SK-N-SH (cell line): ENCODE results near the gene NAALADL1. TPM values are rescaled to one million over a fixed set of nuclear protein-coding genes. Genes with fewer than 3 reads are reported as not detected.

ENCODE experiments used
- CTCF ChIA-PET: fragments of 300-600, 350-600 bp; formaldehyde crosslinking; extraction: SDS; loops from one replicate; lab custom pipeline; 2021; lab: Yijun Ruan, JAX
- POLR2A ChIA-PET: fragments of 350-600 bp; sonication (Branson Sonifier 250); formaldehyde crosslinking; extraction: SDS; loops from one replicate; lab custom pipeline; 2020; ENCODE audit warnings: antibody characterized with exemption, inconsistent platforms; lab: Yijun Ruan, JAX
- DNase-seq: peaks from one replicate; pipeline ENCODE4 v3.0.0; 2012
- H2AFZ ChIP-seq: fragments of 200-600 bp; sonication (generic); 2 replicates; pipeline ENCODE4 v1.8.1; 2016; ENCODE audit warnings: antibody characterized with exemption, mild to moderate bottlenecking, low read depth
- H3F3A ChIP-seq: fragments of 200-600 bp; sonication (generic); replicated peaks from 2 replicates; pipeline ENCODE3; 2016; ENCODE audit warnings: antibody characterized with exemption, mild to moderate bottlenecking; ENCODE audit not compliant: insufficient read depth
- H3K27ac ChIP-seq, 2 experiments: fragments of 200-500 bp in 1 of 2; fragments of 200-600 bp in 1 of 2; sonication (Bioruptor generic) in 1 of 2; sonication (generic), shearing (Covaris generic) in 1 of 2; 2 replicates each; pipeline versions ENCODE4 v1.5.1 to v1.6.1; 2014 to 2016; ENCODE audit warnings: low read depth in 2 of 2, inconsistent platforms in 1 of 2, low read length in 1 of 2, mild to moderate bottlenecking in 1 of 2, mixed read lengths in 1 of 2
- H3K27me3 ChIP-seq: fragments of 200-600 bp; sonication (generic), shearing (Covaris generic); 2 replicates; pipeline ENCODE4 v1.6.1; 2016; ENCODE audit warnings: mixed run types; ENCODE audit not compliant: insufficient read depth
- H3K36me3 ChIP-seq, 2 experiments: fragments of 200-500 bp in 1 of 2; fragments of 200-600 bp in 1 of 2; sonication (Bioruptor generic) in 1 of 2; sonication (generic) in 1 of 2; replicated peaks in 1 of 2; 2 replicates each; pipeline versions ENCODE3 to v1.5.1; 2014 to 2016; ENCODE audit warnings: low read length in 1 of 2, mild to moderate bottlenecking in 1 of 2; ENCODE audit not compliant: insufficient read depth in 2 of 2, control insufficient read depth in 1 of 2
- H3K4me1 ChIP-seq, 2 experiments: fragments of 200-500 bp in 1 of 2; fragments of 200-600 bp in 1 of 2; sonication (Bioruptor generic) in 1 of 2; sonication (generic), shearing (Covaris generic) in 1 of 2; 2 replicates each; pipeline versions ENCODE4 v1.5.1 to v1.6.1; 2014 to 2016; ENCODE audit warnings: low read depth in 1 of 2, low read length in 1 of 2, mixed run types in 1 of 2; ENCODE audit not compliant: insufficient read depth in 2 of 2, control insufficient read depth in 1 of 2
- H3K4me2 ChIP-seq: fragments of 200-600 bp; sonication (generic), shearing (Covaris generic); 2 replicates; pipeline ENCODE4 v1.6.1; 2017; ENCODE audit warnings: mixed run types
- H3K4me3 ChIP-seq, 2 experiments: fragments of 200-500 bp in 1 of 2; fragments of 200-600 bp in 1 of 2; sonication (Bioruptor generic) in 1 of 2; sonication (generic), shearing (Covaris generic) in 1 of 2; 2 replicates each; pipeline versions ENCODE4 v1.5.1 to v1.8.1; 2014 to 2016; ENCODE audit warnings: low read depth in 2 of 2, inconsistent platforms in 1 of 2, low read length in 1 of 2, mild to moderate bottlenecking in 1 of 2, mixed read lengths in 1 of 2, moderate library complexity in 1 of 2
- H3K79me2 ChIP-seq: fragments of 200-600 bp; sonication (generic); 2 replicates; pipeline ENCODE4 v1.8.1; 2017; ENCODE audit warnings: mild to moderate bottlenecking; ENCODE audit not compliant: insufficient read depth
- H3K9ac ChIP-seq: fragments of 200-600 bp; sonication (generic); 2 replicates; pipeline ENCODE4 v1.6.1; 2017; ENCODE audit warnings: mixed run types
- H3K9me2 ChIP-seq: fragments of 200-600 bp; sonication (generic); 2 replicates; pipeline ENCODE4 v1.6.1; 2017; ENCODE audit warnings: mixed run types
- H3K9me3 ChIP-seq: fragments of 200-600 bp; sonication (generic); 2 replicates; pipeline ENCODE4 v1.6.1; 2017; ENCODE audit warnings: mixed run types, mild to moderate bottlenecking, moderate library complexity
- H4K20me1 ChIP-seq: fragments of 200-600 bp; sonication (generic); 2 replicates; pipeline ENCODE4 v1.6.1; 2017; ENCODE audit warnings: mild to moderate bottlenecking, mixed run types; ENCODE audit not compliant: insufficient read depth
- ELF1 ChIP-seq: IDR thresholded peaks from 2 replicates; pipeline ENCODE4 v1.4.0; 2012
- EP300 ChIP-seq, 2 experiments: IDR thresholded peaks; 2 replicates each; pipeline versions ENCODE4 v1.4.0 to v1.6.1; 2012; ENCODE audit warnings: borderline replicate concordance in 1 of 2, low read depth in 1 of 2, low read length in 1 of 2
- FOSL2 ChIP-seq: IDR thresholded peaks from 2 replicates; pipeline ENCODE4 v1.4.0; 2012; ENCODE audit warnings: low read depth, mild to moderate bottlenecking, moderate library complexity, borderline replicate concordance
- MEF2A ChIP-seq: IDR thresholded peaks from 2 replicates; pipeline ENCODE4 v1.4.0; 2012; ENCODE audit warnings: low read depth, borderline replicate concordance
- NRF1 ChIP-seq: IDR thresholded peaks from 2 replicates; pipeline ENCODE4 v1.6.1; 2012; ENCODE audit warnings: low read depth, mild to moderate bottlenecking, low read length
- RXRA ChIP-seq: IDR thresholded peaks from 2 replicates; pipeline ENCODE4 v1.4.0; 2012; ENCODE audit warnings: low read depth, mild to moderate bottlenecking, borderline replicate concordance
- SMC3 ChIP-seq: IDR thresholded peaks from 2 replicates; pipeline ENCODE4 v1.6.1; 2012; ENCODE audit warnings: low read depth, low read length, improper control_type of control experiment
- TCF12 ChIP-seq: IDR thresholded peaks from 2 replicates; pipeline ENCODE4 v1.4.0; 2012
- WGBS: methylation state at CpG from one replicate; pipeline ENCODE4 v1.1.6; 2017; ENCODE audit warnings: low lambda C conversion rate; 5-methylcytosine and 5-hydroxymethylcytosine counted together
- polyA plus RNA-seq, 3 experiments: library from polyadenylated mRNA; depleted of rRNA; stranded (reverse); fragments of >200 nt; gene quantifications; 2 replicates each; pipeline ENCODE4 v1.2.3, GENCODE V29; 2012

NAALADL1 gene
- polyA plus RNA-seq, 1 of the 3 experiments (the other 2 are of a cell fraction): not detected

DNA sequence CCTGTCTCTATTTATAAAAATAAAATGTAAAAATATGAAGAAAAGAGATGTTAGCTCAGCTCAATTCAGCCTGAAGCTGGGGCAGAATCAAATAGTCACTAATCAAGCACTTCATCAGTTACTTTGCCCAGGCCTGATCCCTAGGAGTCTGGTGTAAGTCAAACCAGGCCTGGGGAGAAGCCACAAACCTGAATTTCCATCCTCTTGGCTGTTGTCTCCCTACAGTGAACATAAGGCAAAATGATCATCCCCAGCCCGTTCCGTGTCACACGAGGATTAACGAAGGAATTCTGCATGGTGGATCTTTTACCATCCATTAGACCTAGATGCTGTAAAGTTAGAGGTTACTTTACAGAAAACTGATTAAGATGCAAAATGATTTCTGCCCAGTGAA is 6.5 kb upstream of the NAALADL1 start:
- ChIA-PET CTCF (interaction anchor here (1.7 to 1.8 kb wide), 2 partner anchors 23 to 50 kb away, joined by 4 to 9 read pairs; partner anchors contain the start of genes ARL2 and SAC3D1), POLR2A (no interaction called here)
- H3K4me3 ChIP-seq: no peak overlapping the region
- no peaks in the 10 kb centered on the region for H3K9me3 ChIP-seq
- no peaks in the 10 kb centered on the region for H4K20me1 ChIP-seq
- no peaks in the 10 kb centered on the region for H3K9me2 ChIP-seq
- H3K9ac ChIP-seq: no peak overlapping the region
- no peaks in the 10 kb centered on the region for H3F3A ChIP-seq
- no peaks in the 10 kb centered on the region for H3K36me3 ChIP-seq
- H3K4me2 ChIP-seq: no peak overlapping the region
- no peak overlapping the region for H3K27ac ChIP-seq
- 94% methylated on average over 4 of the region's 4 CpGs for WGBS
- H3K27me3 ChIP-seq: no peaks in the 10 kb centered on the region
- no peak for DNase-seq
- no peaks in the 10 kb centered on the region for H3K79me2 ChIP-seq
- H3K4me1 ChIP-seq: no peaks in the 10 kb centered on the region; a peak in 1 of 4 replicates
- no peak overlapping the region for H2AFZ ChIP-seq
- TF ChIP-seq FOSL2: no peak
- no peak for TF ChIP-seq TCF12
- TF ChIP-seq RXRA: no peak

DNA sequence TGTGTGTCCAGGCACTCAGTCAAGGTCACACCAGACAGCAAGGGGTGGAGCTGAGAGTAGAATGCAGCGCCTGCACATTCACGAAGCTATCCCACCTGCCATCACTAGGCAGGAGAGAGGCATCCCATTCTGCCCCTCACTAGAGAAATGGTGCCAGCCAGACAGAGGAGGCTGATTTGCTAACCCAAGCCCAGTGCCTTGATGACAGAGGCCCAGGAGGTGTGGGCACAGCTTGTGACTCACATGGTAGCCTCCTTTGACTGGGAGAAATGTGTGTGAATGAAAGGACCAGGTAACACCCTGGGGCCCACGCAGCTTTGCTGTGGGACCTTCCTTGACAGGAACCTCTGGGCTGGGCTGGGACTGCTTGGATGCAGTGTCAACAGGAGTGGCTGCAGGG is 5.2 kb upstream of the NAALADL1 start:
- Histone ChIP-seq H3K27ac (no peak overlapping the region), H4K20me1 (no peaks in the 10 kb centered on the region), H3K79me2 (no peaks in the 10 kb centered on the region), H3K9me3 (no peaks in the 10 kb centered on the region), H3F3A (no peaks in the 10 kb centered on the region), H3K36me3 (no peaks in the 10 kb centered on the region), H3K4me3 (no peak overlapping the region), H3K4me1 (no peaks in the 10 kb centered on the region; a peak in 1 of 4 replicates), H2AFZ (no peak overlapping the region), H3K9me2 (no peaks in the 10 kb centered on the region), H3K27me3 (no peaks in the 10 kb centered on the region), H3K9ac (no peak overlapping the region), H3K4me2 (no peak overlapping the region)
- POLR2A ChIA-PET: no interaction called here
- no peak for DNase-seq
- 69% methylated on average over 1 of the region's 3 CpGs for WGBS
- CTCF ChIA-PET: interaction anchor here (0.6 to 1.7 kb wide), 3 partner anchors 12 to 49 kb away, joined by 3 to 6 read pairs (median 4); partner anchors contain the start of genes ARL2 and SAC3D1
- TF ChIP-seq SMC3 (no peak), NRF1 (no peak), EP300 (IDR thresholded peaks at IDR 0.05; ENCODE audit: borderline replicate concordance in 1 of 2, low read depth in 1 of 2, low read length in 1 of 2) (no peak)
- TF ChIP-seq, all 33 proteins: peak for 0

DNA sequence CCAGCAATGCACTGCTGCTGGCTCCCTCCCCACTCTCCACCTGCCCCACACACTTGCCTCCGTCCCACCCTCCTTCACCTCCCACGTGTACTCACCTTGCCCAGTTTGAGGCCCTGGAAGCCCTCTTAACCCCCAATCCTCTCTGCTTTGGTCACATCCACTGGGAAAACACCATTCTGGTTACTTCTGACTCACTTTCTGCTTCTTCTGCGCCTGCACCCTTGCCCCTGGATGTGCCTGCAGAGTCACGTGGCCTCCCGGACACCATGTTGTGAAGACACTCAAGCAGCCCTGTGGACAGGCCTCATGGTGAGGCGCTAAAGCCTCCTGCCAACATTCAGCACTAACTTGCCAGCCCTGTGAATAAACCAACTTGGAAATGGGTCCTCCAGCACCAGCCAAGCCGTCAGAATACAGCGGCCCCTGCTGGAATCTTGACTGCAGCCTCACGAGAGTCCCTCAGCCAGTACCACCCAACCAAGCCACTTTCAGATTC is 2.6 kb upstream of the NAALADL1 start:
- Histone ChIP-seq H3K9ac (no peak overlapping the region), H3K9me2 (no peaks in the 10 kb centered on the region), H3K4me1 (no peaks in the 10 kb centered on the region; a peak in 1 of 4 replicates), H3K27ac (no peak overlapping the region), H3K9me3 (no peaks in the 10 kb centered on the region), H4K20me1 (no peaks in the 10 kb centered on the region), H3K79me2 (no peaks in the 10 kb centered on the region), H3K4me3 (no peak overlapping the region), H3F3A (no peaks in the 10 kb centered on the region), H2AFZ (no peak overlapping the region), H3K4me2 (no peak overlapping the region), H3K36me3 (no peaks in the 10 kb centered on the region), H3K27me3 (no peaks in the 10 kb centered on the region)
- WGBS: 77% methylated on average over 8 of the region's 9 CpGs
- ChIA-PET CTCF (no interaction called here), POLR2A (no interaction called here)
- DNase-seq: no peak
- TF ChIP-seq MEF2A (no peak), ELF1 (no peak)
